T-cell (primary cell): ENCODE measurements around the gene KRT8. TPM values are rescaled to one million over a fixed set of nuclear protein-coding genes. Genes with fewer than 3 reads are reported as not detected.

Source experiments
- ATAC-seq, 4 experiments: fragments of 200-7000 bp in 3 of 4; fragments of 150-1000 bp in 1 of 4; cut with Tn5 transposase; replicated peaks in 1 of 4; 1 replicate in 3 of 4; 2 replicates in 1 of 4; pipeline ENCODE4 v1.10.0; 2021; ENCODE audit warnings: moderate library complexity in 3 of 4, mild to moderate bottlenecking in 2 of 4, moderate number of reproducible peaks in 1 of 4
- CTCF ChIA-PET, 2 donors: fragments of 300-600 bp; sonication (Branson Sonifier 250); formaldehyde crosslinking; loops; one replicate each; lab custom pipeline; 2022; ENCODE audit warnings: antibody characterized with exemption in 2 of 2; lab: Charles Lee
- POLR2A ChIA-PET, 2 donors: fragments of 300-600 bp; sonication (Branson Sonifier 250); formaldehyde crosslinking; loops; one replicate each; lab custom pipeline; 2022; ENCODE audit warnings: antibody characterized with exemption in 2 of 2; lab: Charles Lee
- DNase-seq, 35 experiments: peaks; one replicate each; pipeline versions ENCODE4 v3.0.0 to v3.0.0-alpha.2; 2013 to 2023
- H3K27ac ChIP-seq: one replicate; pipeline ENCODE4 v1.5.1; 2013; ENCODE audit warnings: low read length
- H3K27me3 ChIP-seq, 2 experiments: replicated peaks in 1 of 2; 1 replicate in 1 of 2; 2 replicates in 1 of 2; pipeline versions ENCODE4 v1.6.1 to v1.7.0; 2013; ENCODE audit warnings: low read length in 1 of 2, mixed read lengths in 1 of 2; ENCODE audit not compliant: control insufficient read depth in 2 of 2, insufficient read depth in 2 of 2; ENCODE audit errors: extremely low read depth in 1 of 2
- H3K36me3 ChIP-seq, 2 donors: 1 replicate in 1 of 2; 2 replicates in 1 of 2; pipeline versions ENCODE4 v1.6.1 to v1.7.0; 2013; ENCODE audit warnings: low read length in 1 of 2; ENCODE audit not compliant: control insufficient read depth in 2 of 2, insufficient read depth in 1 of 2; ENCODE audit errors: extremely low read depth in 1 of 2
- H3K4me1 ChIP-seq, 2 experiments: 1 replicate in 1 of 2; 2 replicates in 1 of 2; pipeline versions ENCODE4 v1.6.1 to v1.7.0; 2013; ENCODE audit warnings: low read length in 2 of 2, mixed read lengths in 1 of 2; ENCODE audit not compliant: insufficient read depth in 2 of 2, control insufficient read depth in 1 of 2; ENCODE audit errors: extremely low read depth in 1 of 2
- H3K4me3 ChIP-seq, 2 donors: 1 replicate in 1 of 2; 2 replicates in 1 of 2; pipeline versions ENCODE4 v1.5.1 to v1.7.0; 2013; ENCODE audit warnings: mild to moderate bottlenecking in 2 of 2, low read length in 1 of 2, moderate library complexity in 1 of 2; ENCODE audit not compliant: control insufficient read depth in 1 of 2; ENCODE audit errors: extremely low read depth in 1 of 2
- H3K9me3 ChIP-seq: 2 replicates; pipeline ENCODE4 v1.7.0; 2013
- H3K27ac Mint-ChIP-seq, 2 donors: one replicate each; pipeline ENCODE4 v1.8.0; 2020 to 2021; ENCODE audit warnings: mild to moderate bottlenecking in 2 of 2, mixed read lengths in 2 of 2
- H3K27me3 Mint-ChIP-seq, 2 donors: one replicate each; pipeline ENCODE4 v1.8.0; 2021 to 2022; ENCODE audit warnings: mixed read lengths in 2 of 2
- H3K36me3 Mint-ChIP-seq: one replicate; pipeline ENCODE4 v1.8.0; 2021; ENCODE audit warnings: mixed read lengths
- H3K4me1 Mint-ChIP-seq, 3 donors: one replicate each; pipeline ENCODE4 v1.8.0; 2020 to 2022; ENCODE audit warnings: mixed read lengths in 3 of 3, mild to moderate bottlenecking in 1 of 3
- H3K4me3 Mint-ChIP-seq, 3 donors: one replicate each; pipeline ENCODE4 v1.8.0; 2020 to 2022; ENCODE audit warnings: mild to moderate bottlenecking in 3 of 3, mixed read lengths in 3 of 3, moderate library complexity in 3 of 3
- H3K9me3 Mint-ChIP-seq, 3 donors: one replicate each; pipeline ENCODE4 v1.8.0; 2020 to 2022; ENCODE audit warnings: mixed read lengths in 3 of 3
- WGBS: methylation state at CpG from one replicate; pipeline ENCODE4 v1.1.5; 2013; ENCODE audit warnings: missing lambda C conversion rate; ENCODE audit not compliant: insufficient coverage; 5-methylcytosine and 5-hydroxymethylcytosine counted together
- total RNA-seq, 35 experiments: library from RNA in 6 of 35; stranded (reverse) in 6 of 35; fragments of 120-200 nt in 1 of 35; gene quantifications; one replicate each; pipeline versions ENCODE4 v1.2.1 to v1.2.4 and lab custom pipeline; 2013 to 2026

KRT8 gene
- total RNA-seq, 5 donors from 2014 or later (not counting 1 experiment from before 2014, with no cell fraction given), result 0.42 to 13.3 (median 8.0) TPM

GRCh38 chr12:52879394-52880351 lies 25.2 kb downstream of the KRT8 start:
- H3K27ac ChIP-seq, result no peak overlapping the region
- peaks cover 0 to 19% of the 10 kb centered on the region in 2 experiments for H3K4me1 ChIP-seq
- DNase-seq (peak; percentile 32 to 83 (median 71)), ATAC-seq (peak; percentile 91 to 98 (median 94))
- no peaks in the 10 kb centered on the region for H3K36me3 ChIP-seq
- Mint-ChIP-seq H3K4me3 (peak overlapping the region; percentile 56 to 69 (median 68)), H3K36me3 (no peaks in the 10 kb centered on the region), H3K9me3 (no peaks in the 10 kb centered on the region), H3K27me3 (peaks cover 7 to 11% of the 10 kb centered on the region in 2 donors), H3K27ac (no peak overlapping the region), H3K4me1 (peaks cover 9 to 15% (median 15%) of the 10 kb centered on the region in 3 donors)
- peak overlapping the region in 1 of 2 donors; percentile 30 for H3K4me3 ChIP-seq
- H3K27me3 ChIP-seq, result peaks cover 0 to 51% of the 10 kb centered on the region in 2 experiments
- 15% methylated on average over 28 of the region's 38 CpGs for WGBS
- ChIA-PET CTCF (interaction anchor here (0.6 to 5.0 kb wide), 35 partner anchors 9 to 726 kb away, joined by 3 to 45 read pairs (median 4); no protein-coding TSS in a partner anchor), POLR2A (interaction anchor here (0.6 kb wide), 2 partner anchors 10 to 1010 kb away, joined by 3 to 4 read pairs; no protein-coding TSS in a partner anchor)
- H3K9me3 ChIP-seq, result no peaks in the 10 kb centered on the region

- no peak for ATAC-seq
- POLR2A ChIA-PET, result interaction anchor here (0.6 kb wide), 2 partner anchors 9 to 1009 kb away, joined by 3 to 4 read pairs; no protein-coding TSS in a partner anchor
- H3K27ac Mint-ChIP-seq, result no peak overlapping the region
These were observed 26.1 kb downstream of the KRT8 start for GRCh38 chr12:52878507-52879393.

GRCh38 chr12:52877242-52877641 lies 27.6 kb downstream of the KRT8 start:
- H3K27me3 Mint-ChIP-seq, result peaks cover 3 to 11% of the 10 kb centered on the region in 2 donors
- peaks cover 21 to 31% (median 22%) of the 10 kb centered on the region in 3 donors for H3K4me1 Mint-ChIP-seq
- H3K4me3 Mint-ChIP-seq, result no peak overlapping the region
- no peaks in the 10 kb centered on the region for H3K9me3 ChIP-seq
- POLR2A ChIA-PET, result interaction anchor here in 1 of 2 donors (1.0 kb wide), 1 partner anchor 297 kb away, joined by 19 read pairs; no protein-coding TSS in a partner anchor
- no peak for ATAC-seq
- H3K27ac ChIP-seq, result no peak overlapping the region
- no peaks in the 10 kb centered on the region for H3K9me3 Mint-ChIP-seq
- CTCF ChIA-PET, result interaction anchor here (0.6 to 5.0 kb wide), 3 partner anchors 295 to 1460 kb away, joined by 3 to 45 read pairs (median 5); no protein-coding TSS in a partner anchor
- peaks cover 0 to 33% of the 10 kb centered on the region in 2 experiments for H3K4me1 ChIP-seq
- no peaks in the 10 kb centered on the region for H3K36me3 Mint-ChIP-seq
- H3K27ac Mint-ChIP-seq, result no peak overlapping the region
- H3K36me3 ChIP-seq, result no peaks in the 10 kb centered on the region
- H3K27me3 ChIP-seq, result peaks cover 0 to 55% of the 10 kb centered on the region in 2 experiments
- DNase-seq, result no peak
- WGBS, result 83% methylated on average over 3 of the region's 3 CpGs
- H3K4me3 ChIP-seq, result no peak overlapping the region

More at GRCh38 chr12:52878507-52879393, 26.1 kb downstream of the KRT8 start:
- peaks cover 0 to 27% of the 10 kb centered on the region in 2 experiments for H3K4me1 ChIP-seq
- H3K27ac ChIP-seq, result no peak overlapping the region
- CTCF ChIA-PET, result interaction anchor here (0.6 to 5.0 kb wide), 22 partner anchors 8 to 721 kb away, joined by 3 to 45 read pairs (median 7); no protein-coding TSS in a partner anchor
- no peaks in the 10 kb centered on the region for H3K36me3 Mint-ChIP-seq
- no peaks in the 10 kb centered on the region for H3K36me3 ChIP-seq
- DNase-seq, result no peak
- H3K27me3 Mint-ChIP-seq, result peaks cover 3 to 11% of the 10 kb centered on the region in 2 donors
- peaks cover 14 to 21% (median 16%) of the 10 kb centered on the region in 3 donors for H3K4me1 Mint-ChIP-seq
- H3K9me3 Mint-ChIP-seq, result no peaks in the 10 kb centered on the region
- H3K9me3 ChIP-seq, result no peaks in the 10 kb centered on the region
- peaks cover 0 to 57% of the 10 kb centered on the region in 2 experiments for H3K27me3 ChIP-seq
- H3K4me3 ChIP-seq, result no peak overlapping the region
- peak overlapping the region in 1 of 3 donors; percentile 32 for H3K4me3 Mint-ChIP-seq
- WGBS, result 83% methylated on average over 9 of the region's 17 CpGs

GRCh38 chr12:52876372-52876771 lies 28.5 kb downstream of the KRT8 start:
- 87% methylated on average over 3 of the region's 7 CpGs for WGBS
- H3K4me3 Mint-ChIP-seq, result no peak overlapping the region
- H3K9me3 Mint-ChIP-seq, result no peaks in the 10 kb centered on the region

GRCh38 chr12:52874573-52875435 lies 30.1 kb downstream of the KRT8 start:
- ATAC-seq, result no peak
- H3K36me3 ChIP-seq, result no peaks in the 10 kb centered on the region
- ChIA-PET CTCF (interaction anchor here (0.5 to 5.0 kb wide), 4 partner anchors 10 to 290 kb away, joined by 4 to 37 read pairs (median 8); no protein-coding TSS in a partner anchor), POLR2A (interaction anchor here (0.5 to 0.6 kb wide), 2 partner anchors 295 to 830 kb away, joined by 3 to 5 read pairs; no protein-coding TSS in a partner anchor)
- Mint-ChIP-seq H3K9me3 (no peaks in the 10 kb centered on the region), H3K27ac (peak overlapping the region in 1 of 2 donors; percentile 86), H3K36me3 (no peaks in the 10 kb centered on the region), H3K4me1 (peaks cover 24 to 39% (median 26%) of the 10 kb centered on the region in 3 donors), H3K4me3 (peak overlapping the region; percentile 64 to 83 (median 77)), H3K27me3 (no peaks in the 10 kb centered on the region)
- no peak for DNase-seq
- H3K9me3 ChIP-seq, result no peaks in the 10 kb centered on the region
- 100% methylated on average over 5 of the region's 10 CpGs for WGBS
- H3K27ac ChIP-seq, result no peak overlapping the region
- H3K27me3 ChIP-seq, result peaks cover 0 to 33% of the 10 kb centered on the region in 2 experiments
- H3K4me3 ChIP-seq, result peak overlapping the region; percentile 29 to 44
- peaks cover 0 to 49% of the 10 kb centered on the region in 2 experiments for H3K4me1 ChIP-seq

More at GRCh38 chr12:52876372-52876771, 28.5 kb downstream of the KRT8 start:
- POLR2A ChIA-PET, result no interaction called here
- Histone ChIP-seq H3K27me3 (peaks cover 0 to 47% of the 10 kb centered on the region in 2 experiments), H3K27ac (no peak overlapping the region), H3K36me3 (no peaks in the 10 kb centered on the region), H3K4me3 (no peak overlapping the region), H3K4me1 (peaks cover 0 to 39% of the 10 kb centered on the region in 2 experiments), H3K9me3 (no peaks in the 10 kb centered on the region)
- DNase-seq (no peak), ATAC-seq (no peak)
- Mint-ChIP-seq H3K4me1 (peaks cover 21 to 32% (median 22%) of the 10 kb centered on the region in 3 donors), H3K27ac (no peak overlapping the region), H3K27me3 (peaks cover 3 to 6% of the 10 kb centered on the region in 2 donors), H3K36me3 (no peaks in the 10 kb centered on the region)
- CTCF ChIA-PET, result interaction anchor here (0.6 to 0.8 kb wide), 2 partner anchors 9 to 298 kb away, joined by 3 to 4 read pairs; no protein-coding TSS in a partner anchor
